ENCODE data around the gene SRRT.

The SRRT gene

DNA sequence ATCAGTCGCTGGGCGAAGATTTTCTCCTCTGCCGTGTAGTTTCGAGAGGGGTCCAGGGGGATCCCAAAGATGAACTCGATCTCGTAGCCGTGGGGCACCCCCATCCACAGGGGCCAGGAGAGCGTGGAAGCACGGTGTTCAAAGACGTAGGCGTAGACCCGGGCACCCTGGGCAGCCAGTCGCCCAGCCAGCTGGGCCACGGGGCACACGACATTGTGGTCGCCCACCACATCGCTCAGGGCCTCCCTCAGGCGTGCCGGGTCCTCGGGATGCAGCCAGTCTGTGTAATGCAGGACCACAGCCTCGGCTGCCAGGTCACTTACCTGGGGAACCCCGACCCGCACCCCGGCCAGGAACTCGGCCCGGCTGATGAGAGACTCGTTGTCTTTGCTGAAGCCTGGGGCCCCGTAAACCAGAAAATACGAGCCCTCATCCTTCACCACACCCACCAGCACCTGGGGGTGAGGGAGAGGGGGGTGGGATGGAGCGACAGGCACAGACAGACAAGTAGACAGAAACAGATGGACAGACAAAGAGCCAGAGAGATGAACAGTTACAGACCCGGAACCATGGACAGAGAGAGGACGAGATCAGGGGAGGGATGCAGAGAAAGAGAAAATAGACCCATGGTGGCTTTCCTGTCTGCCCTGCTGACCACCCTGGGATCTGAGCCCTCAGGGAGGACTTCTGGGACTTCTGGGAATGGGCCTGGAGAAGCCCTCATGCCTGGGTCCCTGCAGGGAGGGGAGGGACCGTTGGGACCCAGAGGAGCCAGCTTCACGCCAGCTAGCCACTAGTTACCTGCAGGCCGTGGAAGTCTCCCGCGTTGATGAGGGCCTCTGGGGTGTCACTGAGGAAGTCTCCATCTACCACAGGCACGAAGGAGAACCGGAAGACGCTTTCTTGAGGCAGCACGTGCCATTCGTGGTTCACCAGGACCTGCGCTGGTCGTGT lies 17.7 kb downstream of the SRRT start:
- Histone ChIP-seq H3F3A (ENCODE audit: low read depth) (no peaks in the 10 kb centered on the region), H3K9ac (ENCODE audit: low read depth, low read length, poor library complexity, severe bottlenecking) (no peak overlapping the region), H3K4me3 (ENCODE audit: low read length, poor library complexity, severe bottlenecking) (no peak overlapping the region), H3K4me1 (ENCODE audit: insufficient read depth, low read length, poor library complexity, severe bottlenecking) (peaks cover 20% of the 10 kb centered on the region), H3K79me2 (ENCODE audit: insufficient read depth, low read length) (peaks cover 3% of the 10 kb centered on the region; the same call in 1 of the 2 replicates), H3K4me2 (ENCODE audit: low read depth, low read length, poor library complexity, severe bottlenecking) (no peak overlapping the region), H3K36me3 (ENCODE audit: insufficient read depth, low read length) (peaks cover 14% of the 10 kb centered on the region; the same call in 1 of the 2 replicates), H4K20me1 (ENCODE audit: insufficient read depth, low read length, poor library complexity, severe bottlenecking) (peaks cover 7% of the 10 kb centered on the region), H2AFZ (ENCODE audit: low read length) (no peak overlapping the region), H3K9me2 (replicated peaks; ENCODE audit: low read depth, low read length) (no peaks in the 10 kb centered on the region), H3K9me3 (ENCODE audit: insufficient read depth, low read depth, low read length) (no peaks in the 10 kb centered on the region), H3K27me3 (ENCODE audit: insufficient read depth, low read length, poor library complexity, severe bottlenecking) (no peaks in the 10 kb centered on the region)
- TF ChIP-seq EZH2phosphoT487 (IDR thresholded peaks at IDR 0.05; ENCODE audit: borderline replicate concordance), result no peak
- TF ChIP-seq, protein P1, sequence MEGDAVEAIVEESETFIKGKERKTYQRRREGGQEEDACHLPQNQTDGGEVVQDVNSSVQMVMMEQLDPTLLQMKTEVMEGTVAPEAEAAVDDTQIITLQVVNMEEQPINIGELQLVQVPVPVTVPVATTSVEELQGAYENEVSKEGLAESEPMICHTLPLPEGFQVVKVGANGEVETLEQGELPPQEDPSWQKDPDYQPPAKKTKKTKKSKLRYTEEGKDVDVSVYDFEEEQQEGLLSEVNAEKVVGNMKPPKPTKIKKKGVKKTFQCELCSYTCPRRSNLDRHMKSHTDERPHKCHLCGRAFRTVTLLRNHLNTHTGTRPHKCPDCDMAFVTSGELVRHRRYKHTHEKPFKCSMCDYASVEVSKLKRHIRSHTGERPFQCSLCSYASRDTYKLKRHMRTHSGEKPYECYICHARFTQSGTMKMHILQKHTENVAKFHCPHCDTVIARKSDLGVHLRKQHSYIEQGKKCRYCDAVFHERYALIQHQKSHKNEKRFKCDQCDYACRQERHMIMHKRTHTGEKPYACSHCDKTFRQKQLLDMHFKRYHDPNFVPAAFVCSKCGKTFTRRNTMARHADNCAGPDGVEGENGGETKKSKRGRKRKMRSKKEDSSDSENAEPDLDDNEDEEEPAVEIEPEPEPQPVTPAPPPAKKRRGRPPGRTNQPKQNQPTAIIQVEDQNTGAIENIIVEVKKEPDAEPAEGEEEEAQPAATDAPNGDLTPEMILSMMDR (conservative IDR thresholded peaks at IDR 0.05; ENCODE audit: low read length), result no peak

DNA sequence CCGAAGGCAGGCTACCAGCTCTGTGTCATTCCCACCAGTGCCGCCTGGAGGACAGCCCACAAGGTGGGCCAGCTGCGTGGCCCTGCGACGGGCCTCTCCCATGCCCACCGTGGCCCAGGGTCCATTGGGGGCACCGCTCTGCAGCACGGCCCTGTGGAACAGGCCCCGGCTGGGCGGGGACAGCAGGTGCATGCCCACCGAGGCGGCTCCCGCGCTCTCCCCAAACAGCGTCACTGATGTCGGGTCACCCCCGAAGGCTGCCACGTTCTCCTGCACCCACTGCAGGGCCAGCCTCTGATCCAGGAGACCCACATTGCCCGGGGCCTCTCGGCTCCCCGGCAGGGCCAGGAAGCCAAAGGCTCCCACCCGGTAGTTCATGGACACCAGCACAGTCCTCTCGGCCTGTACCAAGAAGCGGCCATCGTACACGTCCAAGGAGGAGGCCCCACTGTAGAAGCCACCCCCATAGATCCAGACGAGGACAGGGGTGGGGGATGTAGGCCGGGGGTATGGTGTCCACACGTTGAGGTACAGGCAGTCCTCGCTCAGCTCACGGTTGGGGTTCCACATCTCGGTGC lies 18.5 kb downstream of the SRRT start:
- peaks cover 6% of the 10 kb centered on the region; the same call in 1 of the 2 replicates for H3K36me3 ChIP-seq (ENCODE audit: insufficient read depth, low read length)

DNA sequence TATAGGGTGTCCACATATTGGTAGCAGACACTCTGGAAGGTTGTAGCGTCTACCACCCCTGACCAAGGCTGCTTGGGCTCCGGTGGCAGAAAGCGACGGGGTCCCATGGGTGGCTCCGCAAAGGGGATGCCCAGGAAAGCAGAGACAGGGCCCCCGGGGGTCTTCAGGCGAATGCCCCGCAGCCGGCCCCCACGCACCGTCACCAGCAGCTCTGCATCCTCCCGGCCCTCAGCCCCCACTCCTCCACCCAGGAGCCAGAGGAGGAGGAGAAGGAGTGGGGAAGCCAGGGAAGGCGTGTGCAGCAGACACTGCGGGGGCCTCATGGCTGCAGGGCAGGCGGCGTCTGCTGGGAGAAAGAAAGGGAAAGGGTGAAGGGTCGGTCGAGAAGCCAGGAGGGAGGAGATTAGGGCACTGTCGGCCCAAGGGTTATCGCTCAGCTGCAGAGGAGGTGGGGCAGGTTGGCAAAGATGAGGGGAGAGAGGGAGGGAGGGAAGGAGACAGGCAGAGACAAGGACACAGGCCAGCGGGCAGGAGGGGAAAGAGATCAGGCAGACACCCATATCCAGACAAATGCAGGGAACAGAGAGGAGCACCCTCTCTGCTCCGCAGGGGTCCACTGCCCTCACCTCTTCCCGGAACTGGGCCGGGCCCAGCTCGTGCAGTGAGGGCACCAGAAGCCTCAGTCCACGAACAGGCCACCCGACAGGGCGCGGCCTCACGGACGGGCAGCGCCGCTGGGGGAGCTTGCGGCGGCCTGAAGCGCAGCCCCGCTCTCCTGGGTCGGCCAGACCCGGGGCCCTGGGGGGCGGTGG lies 19.2 kb downstream of the SRRT start:
- no peaks in the 10 kb centered on the region for H4K20me1 ChIP-seq (ENCODE audit: insufficient read depth, low read length, poor library complexity, severe bottlenecking)
- H3K4me3 ChIP-seq (ENCODE audit: low read length, poor library complexity, severe bottlenecking), result no peak overlapping the region
- no peaks in the 10 kb centered on the region for H3K27me3 ChIP-seq (ENCODE audit: insufficient read depth, low read length, poor library complexity, severe bottlenecking)
- no peak overlapping the region for H2AFZ ChIP-seq (ENCODE audit: low read length)
- no peaks in the 10 kb centered on the region for H3K9me2 ChIP-seq (replicated peaks; ENCODE audit: low read depth, low read length)
- no peaks in the 10 kb centered on the region for H3F3A ChIP-seq (ENCODE audit: low read depth)
- no peaks in the 10 kb centered on the region; the same call in 1 of the 2 replicates for H3K79me2 ChIP-seq (ENCODE audit: insufficient read depth, low read length)
- peaks cover 9% of the 10 kb centered on the region for H3K4me1 ChIP-seq (ENCODE audit: insufficient read depth, low read length, poor library complexity, severe bottlenecking)
- no peaks in the 10 kb centered on the region for H3K9me3 ChIP-seq (ENCODE audit: insufficient read depth, low read depth, low read length)
- no peak overlapping the region for H3K9ac ChIP-seq (ENCODE audit: low read depth, low read length, poor library complexity, severe bottlenecking)
- H3K36me3 ChIP-seq (ENCODE audit: insufficient read depth, low read length), result no peaks in the 10 kb centered on the region; the same call in 1 of the 2 replicates
- no peak overlapping the region for H3K4me2 ChIP-seq (ENCODE audit: low read depth, low read length, poor library complexity, severe bottlenecking)
- no peak for TF ChIP-seq EZH2phosphoT487 (IDR thresholded peaks at IDR 0.05; ENCODE audit: borderline replicate concordance)

More for the DNA sequence above, 18.5 kb downstream of the SRRT start:
- H2AFZ ChIP-seq (ENCODE audit: low read length), result no peak overlapping the region
- no peaks in the 10 kb centered on the region for H3K9me3 ChIP-seq (ENCODE audit: insufficient read depth, low read depth, low read length)
- no peak overlapping the region for H3K4me3 ChIP-seq (ENCODE audit: low read length, poor library complexity, severe bottlenecking)
- H3K79me2 ChIP-seq (ENCODE audit: insufficient read depth, low read length), result peaks cover 1% of the 10 kb centered on the region; the same call in 1 of the 2 replicates
- H3K4me2 ChIP-seq (ENCODE audit: low read depth, low read length, poor library complexity, severe bottlenecking), result no peak overlapping the region
- no peaks in the 10 kb centered on the region for H4K20me1 ChIP-seq (ENCODE audit: insufficient read depth, low read length, poor library complexity, severe bottlenecking)
- H3K4me1 ChIP-seq (ENCODE audit: insufficient read depth, low read length, poor library complexity, severe bottlenecking), result peaks cover 14% of the 10 kb centered on the region
- no peaks in the 10 kb centered on the region for H3F3A ChIP-seq (ENCODE audit: low read depth)
- TF ChIP-seq, protein P1 (conservative IDR thresholded peaks at IDR 0.05; ENCODE audit: low read length), result no peak
- TF ChIP-seq EZH2phosphoT487 (IDR thresholded peaks at IDR 0.05; ENCODE audit: borderline replicate concordance), result no peak
- H3K9ac ChIP-seq (ENCODE audit: low read depth, low read length, poor library complexity, severe bottlenecking), result no peak overlapping the region
- no peaks in the 10 kb centered on the region for H3K9me2 ChIP-seq (replicated peaks; ENCODE audit: low read depth, low read length)
- no peaks in the 10 kb centered on the region for H3K27me3 ChIP-seq (ENCODE audit: insufficient read depth, low read length, poor library complexity, severe bottlenecking)

All from Loucy (cell line).